Superior temporal gyrus (tissue), 1 donor: Measurements from ENCODE around the gene CTNNBL1.

Source experiments
- DNase-seq: peaks from one replicate; pipeline ENCODE4 v3.0.0-alpha.2; 2016; ENCODE audit errors: extremely low spot score

Gene CTNNBL1

DNA sequence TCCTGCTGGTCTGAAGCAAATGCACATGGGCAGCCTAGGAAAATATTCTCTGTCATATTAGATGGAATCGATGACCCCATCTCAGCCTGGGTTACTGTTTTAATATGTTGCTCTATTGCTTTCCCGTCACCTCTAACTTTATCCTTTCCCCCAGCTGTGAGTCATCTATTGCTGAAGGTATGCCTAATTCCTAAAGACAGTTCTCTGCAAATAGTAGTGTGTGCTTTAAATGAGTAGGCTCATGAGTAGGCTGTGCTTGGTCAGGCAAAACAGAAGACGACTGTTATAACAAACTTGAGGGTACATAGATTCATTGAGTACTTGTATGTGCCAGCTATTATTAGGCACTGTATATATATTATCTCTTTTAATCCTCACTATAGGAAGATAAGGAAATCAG is 47.2 kb downstream of the CTNNBL1 start:
- no peak for DNase-seq

- no peak for DNase-seq
Observed at GRCh38 chr20:37741570-37741969, 47.7 kb downstream of the CTNNBL1 start.

- DNase-seq: no peak
Observed at GRCh38 chr20:37742131-37742530, 48.3 kb downstream of the CTNNBL1 start.

DNA sequence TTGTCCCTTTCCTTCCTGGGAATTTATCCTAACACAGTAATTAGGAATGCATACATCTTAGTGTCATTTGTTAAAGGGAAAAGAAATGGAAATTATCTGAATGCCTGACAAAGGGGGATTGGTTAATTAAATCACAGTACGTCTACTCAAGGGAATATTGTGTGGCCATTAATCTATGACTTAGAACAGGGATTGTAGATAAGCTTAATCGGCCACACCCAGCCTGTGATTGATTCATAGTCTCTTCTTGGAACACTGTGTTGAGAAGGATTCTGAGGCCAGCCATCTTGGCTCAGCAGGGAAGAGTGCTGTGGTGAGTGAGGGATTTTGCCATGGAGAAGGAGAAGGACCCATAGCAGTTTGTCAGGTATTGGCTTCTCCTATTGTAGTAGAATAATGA is 50.5 kb downstream of the CTNNBL1 start:
- DNase-seq: no peak

GRCh38 chr20:37745553-37745952 is 51.7 kb downstream of the CTNNBL1 start:
- no peak for DNase-seq

DNA sequence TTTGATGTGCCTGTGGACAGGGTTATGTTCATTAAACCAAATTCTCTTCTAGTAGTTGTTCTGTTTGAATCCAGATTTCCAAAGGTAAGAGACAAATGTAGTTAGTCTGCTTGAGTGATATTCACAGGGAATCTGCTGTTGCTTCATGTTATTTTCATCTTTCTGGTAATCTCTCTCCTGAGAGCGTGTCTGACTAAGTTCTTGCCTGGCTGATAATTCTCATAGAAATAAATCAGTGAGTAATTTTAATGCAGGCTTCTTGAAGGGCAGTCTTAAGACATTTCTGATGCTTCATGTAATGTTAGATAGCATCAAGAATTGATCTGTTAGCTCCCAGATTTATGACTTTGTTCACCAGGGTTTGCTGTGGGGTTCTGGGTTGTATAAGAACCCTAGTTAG is 54.2 kb downstream of the CTNNBL1 start:
- no peak for DNase-seq

- peak; percentile 30 for DNase-seq
Observed at GRCh38 chr20:37749218-37749617, 55.4 kb downstream of the CTNNBL1 start.

DNA sequence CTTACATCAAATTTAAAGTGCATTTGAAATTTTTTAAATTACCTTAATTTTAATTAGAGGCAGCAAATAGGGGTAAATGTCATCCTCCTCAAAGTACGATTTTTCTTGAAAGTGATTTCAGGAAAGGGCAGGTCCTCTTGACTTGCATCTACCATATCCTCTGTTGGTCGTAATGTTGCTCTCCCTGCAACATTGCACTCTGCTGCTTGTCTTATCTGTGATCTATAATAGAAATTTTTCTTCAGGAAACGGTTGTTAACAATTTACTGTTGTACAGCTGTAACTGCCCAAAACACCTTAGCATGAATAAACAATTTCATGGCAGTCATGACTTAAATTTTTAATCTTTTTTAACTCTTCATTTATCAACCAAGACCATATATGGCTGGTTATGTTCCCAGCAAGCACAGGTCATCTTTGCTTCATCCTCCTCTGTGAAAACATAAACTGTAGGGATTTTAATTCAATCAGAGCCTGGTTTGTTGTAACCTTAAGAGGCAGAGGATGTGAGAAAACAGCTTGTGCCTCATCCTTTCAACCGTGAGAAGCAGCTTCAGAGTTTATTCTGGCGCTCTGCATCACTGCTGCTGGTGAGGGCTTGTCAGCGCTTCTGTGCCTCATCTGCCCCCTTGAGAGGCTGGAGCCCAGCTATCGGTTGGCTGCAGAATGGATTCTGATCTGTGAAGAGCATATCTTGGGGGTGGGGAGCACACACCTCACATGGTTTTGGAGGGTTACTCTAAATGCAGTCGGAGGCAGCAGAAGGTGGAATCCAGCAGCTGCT is 56.0 kb downstream of the CTNNBL1 start:
- peak; percentile 37 for DNase-seq

DNA sequence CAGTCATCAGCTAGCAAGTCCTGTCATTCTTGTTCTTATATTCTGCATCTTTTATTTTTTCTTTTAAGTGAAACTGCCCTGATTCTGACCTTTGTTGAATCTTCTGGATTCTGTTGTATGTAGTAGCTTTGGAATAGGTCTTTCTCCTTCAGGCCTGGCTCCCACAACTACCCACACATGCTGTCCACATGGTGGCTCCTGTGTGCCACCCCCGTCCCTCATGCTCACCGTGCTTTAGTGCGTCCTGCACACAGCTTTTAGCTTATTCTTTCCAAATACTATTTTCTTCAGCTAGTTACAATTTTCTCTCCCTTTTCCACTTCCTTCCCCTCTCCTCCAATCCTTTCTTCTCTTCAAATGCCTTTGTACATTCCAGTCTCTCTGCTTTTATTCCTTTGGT is 61.8 kb downstream of the CTNNBL1 start:
- peak; percentile 52 for DNase-seq

DNA sequence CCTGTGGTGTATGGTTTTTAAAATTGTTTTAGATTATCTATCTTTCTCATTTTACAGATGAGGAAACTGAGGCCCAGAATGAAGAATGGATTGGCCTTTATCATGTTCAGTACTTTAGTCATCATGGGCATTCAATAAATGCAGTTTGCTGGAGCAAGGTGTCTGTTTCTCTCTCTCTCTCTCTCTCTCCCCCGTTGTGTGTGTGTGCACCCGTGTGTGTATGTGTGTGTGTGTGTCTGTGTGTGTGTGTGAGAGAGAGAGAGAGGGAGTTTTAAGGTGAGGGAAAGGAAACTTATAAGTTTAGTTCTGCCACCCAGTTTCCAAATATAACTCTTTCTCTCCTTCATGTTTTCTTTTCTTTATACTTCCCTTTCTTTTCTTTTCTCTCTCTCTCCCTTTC is 62.4 kb downstream of the CTNNBL1 start:
- no peak for DNase-seq

- no peak for DNase-seq
Observed at GRCh38 chr20:37757550-37757949, 63.7 kb downstream of the CTNNBL1 start.

DNA sequence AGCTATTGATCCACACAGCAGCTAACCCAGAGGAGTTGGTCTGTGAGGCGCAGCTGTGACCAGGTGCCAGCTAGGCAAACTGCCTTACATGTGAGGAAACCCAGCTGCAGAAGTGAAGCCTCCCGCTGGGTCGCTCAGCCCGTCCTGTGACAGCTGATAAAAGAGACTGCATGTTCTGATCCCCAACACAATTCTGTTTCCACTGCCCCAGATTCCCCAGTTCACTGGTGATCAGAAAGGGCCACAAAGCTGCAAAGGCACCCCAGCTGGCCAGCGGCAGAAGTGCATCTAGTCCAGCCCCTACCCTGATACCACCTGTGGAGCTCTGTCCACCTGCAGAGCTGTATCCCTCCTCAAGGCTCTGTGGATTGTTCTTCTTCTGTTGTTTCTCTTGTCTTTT is 64.5 kb downstream of the CTNNBL1 start:
- no peak for DNase-seq

- DNase-seq: no peak
Observed at GRCh38 chr20:37759052-37759553, 65.3 kb downstream of the CTNNBL1 start.

DNA sequence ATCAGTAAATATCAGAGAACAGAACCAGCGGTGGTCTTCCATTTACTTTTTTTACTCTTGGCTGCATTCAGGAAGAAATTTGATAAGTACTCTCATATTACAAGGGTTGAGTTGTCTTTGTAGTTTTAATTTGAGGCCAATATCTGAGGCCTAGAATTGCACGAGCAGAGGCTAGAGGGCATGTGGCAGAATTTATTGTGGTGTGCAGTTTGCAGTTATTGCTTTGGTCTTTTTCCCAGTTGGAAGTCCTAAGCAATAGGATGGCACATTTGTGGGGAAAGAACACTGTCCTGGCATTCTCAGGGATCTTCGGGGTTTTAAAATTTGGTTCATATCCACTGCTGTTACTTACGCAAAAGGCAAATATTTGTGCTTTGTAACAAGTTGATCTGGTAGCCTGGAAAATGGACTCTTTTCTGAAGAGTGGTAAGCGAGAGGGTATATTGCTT is 66.0 kb downstream of the CTNNBL1 start:
- no peak for DNase-seq

- DNase-seq: no peak
Observed at GRCh38 chr20:37760322-37760721, 66.5 kb downstream of the CTNNBL1 start.

- DNase-seq: no peak
Observed at GRCh38 chr20:37762716-37763485, 69.1 kb downstream of the CTNNBL1 start.

DNA sequence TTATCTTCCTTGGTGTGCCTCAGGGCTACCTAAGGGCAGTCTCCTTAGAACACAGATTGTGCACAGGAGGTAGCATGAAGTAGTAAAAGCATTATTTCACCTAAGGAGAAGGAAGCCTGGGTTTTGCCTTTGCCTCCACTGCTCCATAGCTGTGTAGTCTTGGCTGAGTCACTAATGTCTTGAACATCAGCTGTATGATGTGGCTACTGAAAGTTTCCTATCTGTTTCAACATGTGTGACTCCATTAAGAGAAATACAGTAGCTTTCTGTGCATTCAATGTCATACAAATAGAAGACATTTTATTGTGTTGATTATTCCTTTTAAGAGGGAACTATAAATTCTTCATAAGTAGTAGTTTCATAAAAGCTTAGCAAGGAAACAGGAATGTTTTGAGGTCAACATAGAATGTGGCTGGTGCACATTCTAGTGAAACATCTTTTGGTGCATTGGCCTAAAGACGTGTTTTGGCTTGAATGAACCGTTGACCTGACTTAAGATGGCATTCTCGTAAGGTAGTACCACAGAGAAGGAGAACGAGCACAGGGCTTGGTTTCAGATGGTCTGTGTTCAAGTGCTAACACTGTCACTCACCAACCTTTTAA is 70.6 kb downstream of the CTNNBL1 start:
- no peak for DNase-seq

DNA sequence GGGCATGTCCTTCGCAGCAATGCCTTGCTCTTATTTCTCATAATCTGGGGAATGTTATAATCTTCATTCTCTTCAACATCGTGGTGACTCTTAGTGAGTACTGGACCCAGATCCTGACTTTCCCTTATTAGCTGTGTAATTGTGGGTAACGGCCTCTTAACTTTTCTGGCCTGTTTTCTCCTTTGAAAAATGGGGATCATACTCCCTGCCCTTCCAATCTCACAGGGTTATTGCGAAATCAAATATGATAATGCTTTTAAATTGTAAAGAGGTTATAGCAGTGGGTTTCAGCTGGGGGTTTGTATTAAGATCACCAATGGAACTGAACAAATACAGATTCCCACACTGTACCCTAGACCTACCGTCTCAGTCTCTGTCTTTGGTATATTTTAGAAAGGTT is 77.1 kb downstream of the CTNNBL1 start:
- DNase-seq: no peak

- no peak for DNase-seq
Observed at GRCh38 chr20:37773291-37773826, 79.5 kb downstream of the CTNNBL1 start.

DNA sequence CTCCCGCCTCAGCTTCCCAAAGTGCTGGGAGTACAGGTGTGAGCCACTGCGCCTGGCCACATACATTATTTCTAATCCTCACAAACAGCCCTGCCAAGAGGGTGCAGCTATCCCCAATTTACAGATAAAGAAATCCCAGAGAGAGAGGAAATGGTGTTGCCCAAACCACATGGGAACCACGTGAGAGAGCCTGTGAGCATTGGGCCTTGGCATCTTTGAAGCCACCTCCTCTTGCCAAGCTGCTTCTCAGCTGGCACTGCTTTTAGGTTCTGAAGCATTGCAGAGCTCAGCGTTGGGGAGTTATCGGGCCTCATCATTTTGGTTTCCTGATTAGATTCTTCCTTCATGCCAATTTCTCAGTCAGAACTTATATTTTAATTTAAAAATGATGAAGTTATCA is 80.3 kb downstream of the CTNNBL1 start:
- DNase-seq: no peak

GRCh38 chr20:37775200-37775599 is 81.4 kb downstream of the CTNNBL1 start:
- DNase-seq: no peak

- DNase-seq: no peak
Observed at GRCh38 chr20:37776049-37776448, 82.2 kb downstream of the CTNNBL1 start.
